Epithelial cell of proximal tubule (primary cell): ENCODE results near the gene SDHC. TPM values are rescaled to one million over a fixed set of nuclear protein-coding genes. Genes with fewer than 3 reads are reported as not detected.
A peak's percentile ranks its signal among the peaks of the same experiment; 100 is the strongest.
"Not testable (repeated sequence)": the region's sequence is repeated elsewhere in the genome, so short reads cannot be mapped to it uniquely, and the experiment has no call there.

Source experiments
- DNase-seq: peaks from one replicate; pipeline ENCODE4 v3.0.0-alpha.2; 2011; ENCODE audit warnings: low read depth
- H3K4me3 ChIP-seq: 2 replicates; pipeline ENCODE4 v1.5.1; 2011; ENCODE audit warnings: low read depth, mild to moderate bottlenecking, low read length
- total RNA-seq: library from RNA; depleted of rRNA; stranded (reverse); fragments of >200 nt; gene quantifications from 2 replicates; pipeline ENCODE4 v1.2.3, GENCODE V29; 2015
- TF ChIP-seq, protein P1 (sequence below): conservative IDR thresholded peaks from 2 replicates; pipeline ENCODE4 v1.5.1; 2012; ENCODE audit warnings: low read depth, mild to moderate bottlenecking, low read length

Gene SDHC
- total RNA-seq, 1 donor from 2014 or later = 15.8 TPM

DNA sequence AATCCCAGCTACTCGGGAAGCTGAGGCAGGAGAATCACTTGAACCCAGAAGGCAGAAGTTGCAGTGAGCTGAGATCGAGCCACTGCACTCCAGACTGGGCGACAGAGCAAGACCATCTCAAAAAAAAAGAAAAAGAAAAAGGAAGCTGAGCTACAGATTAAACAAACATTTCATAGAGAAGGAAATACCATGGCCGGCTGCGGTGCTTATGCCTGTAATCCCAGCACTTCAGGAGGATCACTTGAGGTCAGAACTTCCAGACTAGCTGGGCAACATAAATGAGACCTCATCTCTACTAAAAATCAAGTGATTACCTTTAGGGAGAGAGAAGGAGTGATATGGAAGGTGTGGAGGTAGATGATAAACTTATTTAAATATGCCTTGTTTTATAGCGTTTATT, 67.5 kb downstream of the SDHC start:
- TF ChIP-seq, protein P1, sequence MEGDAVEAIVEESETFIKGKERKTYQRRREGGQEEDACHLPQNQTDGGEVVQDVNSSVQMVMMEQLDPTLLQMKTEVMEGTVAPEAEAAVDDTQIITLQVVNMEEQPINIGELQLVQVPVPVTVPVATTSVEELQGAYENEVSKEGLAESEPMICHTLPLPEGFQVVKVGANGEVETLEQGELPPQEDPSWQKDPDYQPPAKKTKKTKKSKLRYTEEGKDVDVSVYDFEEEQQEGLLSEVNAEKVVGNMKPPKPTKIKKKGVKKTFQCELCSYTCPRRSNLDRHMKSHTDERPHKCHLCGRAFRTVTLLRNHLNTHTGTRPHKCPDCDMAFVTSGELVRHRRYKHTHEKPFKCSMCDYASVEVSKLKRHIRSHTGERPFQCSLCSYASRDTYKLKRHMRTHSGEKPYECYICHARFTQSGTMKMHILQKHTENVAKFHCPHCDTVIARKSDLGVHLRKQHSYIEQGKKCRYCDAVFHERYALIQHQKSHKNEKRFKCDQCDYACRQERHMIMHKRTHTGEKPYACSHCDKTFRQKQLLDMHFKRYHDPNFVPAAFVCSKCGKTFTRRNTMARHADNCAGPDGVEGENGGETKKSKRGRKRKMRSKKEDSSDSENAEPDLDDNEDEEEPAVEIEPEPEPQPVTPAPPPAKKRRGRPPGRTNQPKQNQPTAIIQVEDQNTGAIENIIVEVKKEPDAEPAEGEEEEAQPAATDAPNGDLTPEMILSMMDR = no peak
- DNase-seq = no peak
- no peak overlapping the region for H3K4me3 ChIP-seq

DNA sequence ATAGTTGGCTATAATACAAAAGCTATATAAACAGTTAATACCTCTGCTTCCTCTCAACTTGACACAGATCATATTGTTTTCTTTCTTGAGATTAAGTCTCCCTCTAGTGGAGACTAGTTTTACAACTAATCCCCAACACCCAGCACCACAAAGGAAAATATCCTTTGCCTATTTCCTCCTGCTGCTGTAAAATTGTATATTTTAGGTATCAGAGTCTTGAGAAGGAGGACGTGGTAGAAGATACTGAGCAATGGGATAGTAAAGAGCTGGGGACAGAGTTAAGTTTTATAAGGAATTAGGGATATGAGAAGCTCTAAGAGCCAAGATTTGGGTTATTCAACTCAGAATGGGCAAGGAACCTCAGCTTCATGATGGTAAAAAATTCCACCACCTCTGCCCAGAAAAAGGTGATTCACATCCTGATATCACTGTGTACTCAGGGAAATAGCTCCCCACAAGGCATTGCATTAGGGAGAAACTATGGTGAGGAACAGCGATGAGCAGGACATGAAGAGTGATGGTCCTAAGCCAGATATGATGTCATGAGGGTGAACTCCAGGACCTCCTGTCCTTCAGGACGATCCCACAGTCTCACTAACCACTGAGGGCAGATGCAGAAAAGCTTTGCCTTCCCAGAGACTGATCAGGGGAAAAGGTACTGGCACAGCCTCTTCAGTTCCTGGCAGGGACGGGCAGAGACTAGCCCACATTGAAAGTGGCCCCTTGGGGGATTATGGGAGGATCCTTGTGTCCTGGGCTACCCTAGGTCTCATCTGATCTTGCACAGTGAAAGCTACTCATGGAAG, 68.2 kb downstream of the SDHC start:
- H3K4me3 ChIP-seq = no peak overlapping the region
- DNase-seq = peak; percentile 37
- TF ChIP-seq, protein P1 = peak; percentile 67

DNA sequence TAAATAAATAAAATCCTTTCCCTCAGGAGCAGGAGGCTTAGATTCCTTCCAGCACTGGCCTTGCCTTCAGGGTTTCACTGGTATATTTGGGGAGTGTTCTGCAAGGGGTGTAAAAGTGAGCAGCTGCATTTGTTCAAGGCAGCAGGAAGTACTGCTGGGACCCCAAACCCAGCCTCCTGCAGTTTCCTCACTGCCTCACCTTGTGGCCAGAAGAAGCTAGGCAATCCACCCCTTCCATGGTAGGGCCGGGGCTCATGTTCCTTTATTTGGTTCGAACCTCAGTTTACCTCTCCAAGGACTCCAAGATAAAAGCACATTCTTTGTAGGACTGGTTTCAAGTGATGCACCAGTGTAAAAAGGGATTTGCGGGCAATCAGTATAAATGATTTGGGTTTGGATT, 74.5 kb downstream of the SDHC start:
- TF ChIP-seq, protein P1 = no peak
- no peak overlapping the region for H3K4me3 ChIP-seq
- DNase-seq = no peak

DNA sequence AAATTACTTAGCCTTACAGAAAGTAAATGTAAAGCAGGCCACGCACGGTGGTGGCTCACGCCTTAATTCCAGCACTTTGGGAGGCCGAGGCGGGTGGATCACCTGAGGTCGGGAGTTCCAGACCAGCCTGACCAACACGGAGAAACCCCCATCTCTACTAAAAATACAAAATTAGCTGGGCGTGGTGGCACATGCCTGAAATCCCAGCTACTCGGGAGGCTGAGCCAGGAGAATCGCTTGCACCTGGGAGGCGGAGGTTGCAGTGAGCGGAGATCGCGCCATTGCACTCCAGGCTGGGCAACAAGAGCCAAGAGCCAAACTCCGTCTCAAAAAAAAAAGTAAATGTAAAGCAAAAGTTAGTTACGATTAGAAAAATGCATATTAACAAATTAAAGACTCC, 75.0 kb downstream of the SDHC start:
- peak overlapping the region; percentile 55 for H3K4me3 ChIP-seq

DNA sequence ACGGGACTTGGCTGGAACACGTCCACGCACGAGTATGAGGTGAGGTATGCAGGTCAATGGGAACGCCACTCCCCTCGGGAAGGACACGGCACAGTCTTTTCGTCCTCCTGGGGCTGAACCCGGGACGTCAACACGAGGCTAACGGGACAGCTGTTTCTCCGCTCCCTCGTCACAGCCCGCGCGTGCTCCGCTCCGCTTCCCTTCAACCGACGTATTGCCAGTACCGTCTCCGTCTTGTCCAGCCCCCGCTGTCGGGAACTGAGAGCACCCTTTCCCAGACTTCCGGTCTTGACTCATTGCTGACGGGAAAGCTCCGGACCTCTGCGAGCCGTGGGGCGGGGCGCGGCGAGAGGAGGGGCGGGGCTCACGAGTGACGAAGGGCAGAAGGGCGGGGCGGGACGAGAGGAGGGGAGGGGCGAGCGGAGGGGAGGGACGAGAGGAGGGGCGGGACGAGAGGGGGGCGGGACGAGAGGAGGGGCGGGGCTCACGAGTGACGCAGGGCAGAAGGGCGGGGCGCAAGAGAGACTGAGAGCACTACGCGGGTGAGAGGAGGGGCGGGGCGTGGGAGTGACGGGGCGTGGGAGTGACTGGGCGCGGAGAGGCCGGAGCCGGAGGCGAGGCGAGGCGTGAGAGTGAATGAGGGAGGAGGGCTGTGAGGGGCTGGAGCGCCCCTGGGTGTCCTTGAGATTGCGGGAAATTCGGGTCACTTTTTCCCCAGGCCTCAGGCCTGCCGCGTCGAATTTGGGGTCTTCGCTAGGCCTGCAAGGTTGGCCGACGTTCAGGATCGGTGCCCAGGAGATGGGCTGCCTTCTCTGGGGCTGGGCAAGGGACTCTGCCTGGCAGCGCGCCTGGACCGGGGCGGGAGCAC, 75.7 kb downstream of the SDHC start:
- peak; percentile 74 for DNase-seq

More for the DNA sequence above, 75.0 kb downstream of the SDHC start:
- not testable (repeated sequence) for DNase-seq

DNA sequence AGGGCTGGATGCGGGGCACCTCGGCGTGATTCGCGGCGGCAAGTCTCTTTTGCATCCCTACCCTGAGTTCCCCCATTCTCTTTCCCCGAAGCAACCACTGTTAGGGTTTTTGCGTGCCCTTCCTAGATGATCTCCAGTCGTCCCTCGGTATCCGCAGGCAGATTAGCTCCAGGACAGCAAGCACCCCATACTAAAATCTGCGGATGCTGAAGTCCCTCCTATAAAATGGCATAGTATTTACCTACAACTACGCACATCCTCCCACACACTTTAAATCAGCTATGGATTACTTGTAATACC, 76.3 kb downstream of the SDHC start:
- peak overlapping the region; percentile 66 for H3K4me3 ChIP-seq
- no peak for DNase-seq
- TF ChIP-seq, protein P1 = no peak

More for the DNA sequence above, 75.7 kb downstream of the SDHC start:
- TF ChIP-seq, protein P1 = no peak
- peak overlapping the region; percentile 66 for H3K4me3 ChIP-seq

DNA sequence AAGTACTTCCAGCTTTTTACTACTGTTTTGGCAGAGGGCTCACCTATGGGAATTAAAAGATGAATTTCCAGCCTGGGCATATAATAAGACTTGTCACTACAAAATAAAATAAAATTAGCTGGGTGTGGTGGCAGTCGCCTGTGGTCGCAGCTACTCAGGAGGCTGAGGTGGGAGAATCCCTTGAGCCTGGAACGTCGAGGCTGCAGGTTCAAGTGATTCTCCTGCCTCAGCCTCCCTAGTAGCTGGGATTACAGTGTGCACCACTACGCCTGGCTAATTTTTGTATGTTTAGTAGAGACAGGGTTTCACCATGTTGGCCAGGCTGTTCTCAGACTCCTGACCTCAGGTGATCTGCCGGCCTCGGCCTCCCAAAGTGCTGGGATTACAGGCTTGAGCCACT, 77.0 kb downstream of the SDHC start:
- not testable (repeated sequence) for H3K4me3 ChIP-seq, DNase-seq
